ENCODE results near the gene COL4A4. TPM values are rescaled to one million over a fixed set of nuclear protein-coding genes. Genes with fewer than 3 reads are reported as not detected.

Gene COL4A4
- total and polyA plus RNA-seq, 4 experiments from 2014 or later, result 0.03 to 0.10 TPM; not detected in 2

DNA sequence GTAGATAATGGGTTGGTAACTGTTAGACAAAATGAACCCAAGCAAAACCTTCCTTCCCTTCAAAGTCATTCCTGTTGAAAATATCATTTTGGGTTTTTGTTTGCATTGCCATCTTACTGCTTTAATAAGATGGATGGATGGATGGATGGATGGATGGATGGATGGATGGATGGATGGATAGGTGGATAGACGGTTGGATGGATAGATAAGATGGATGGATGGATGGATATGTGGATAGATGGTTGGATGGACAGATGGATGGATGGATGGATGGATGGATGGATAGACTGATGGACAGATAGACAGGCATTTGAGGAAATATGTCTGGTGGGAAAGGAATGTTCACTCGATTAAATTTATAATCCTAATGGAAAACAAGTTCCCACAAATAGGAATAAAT, 133.2 kb downstream of the COL4A4 start:
- H3K4me1 Mint-ChIP-seq, result no peaks in the 10 kb centered on the region
- peaks cover 0 to 2% (median 0%) of the 10 kb centered on the region in 8 donors for H3K9me3 Mint-ChIP-seq
- ChIA-PET CTCF (ENCODE audit: partially characterized antibody) (no interaction called here), POLR2A (ENCODE audit: partially characterized antibody) (no interaction called here)
- Histone ChIP-seq H3K27me3 (ENCODE audit: insufficient read depth, low read length) (no peaks in the 10 kb centered on the region), H3K4me3 (ENCODE audit: low read length in 2 of 2) (no peak overlapping the region), H3K36me3 (ENCODE audit: insufficient read depth, low read length) (no peaks in the 10 kb centered on the region), H3K4me1 (ENCODE audit: insufficient read depth, low read length) (no peaks in the 10 kb centered on the region), H3K9me3 (ENCODE audit: control insufficient read depth in 1 of 2, low read length in 2 of 2) (no peaks in the 10 kb centered on the region), H3K27ac (ENCODE audit: low read depth, low read length) (no peak overlapping the region)
- no peak overlapping the region for H3K27ac Mint-ChIP-seq
- no peaks in the 10 kb centered on the region for H3K36me3 Mint-ChIP-seq
- intact Hi-C loops (cut with micrococcal nuclease), result no loop called here
- no peak overlapping the region for H3K4me3 Mint-ChIP-seq
- no peak for DNase-seq
- H3K27me3 Mint-ChIP-seq, result peaks cover 1 to 4% of the 10 kb centered on the region in 2 donors

GRCh38 chr2:227029426-227030105, 134.4 kb downstream of the COL4A4 start:
- intact Hi-C loops (cut with micrococcal nuclease), result no loop called here
- Mint-ChIP-seq H3K4me3 (no peak overlapping the region), H3K27me3 (peaks cover 1 to 2% of the 10 kb centered on the region in 2 donors), H3K36me3 (no peaks in the 10 kb centered on the region), H3K9me3 (peaks cover 0 to 2% (median 0%) of the 10 kb centered on the region in 8 donors), H3K27ac (no peak overlapping the region), H3K4me1 (no peaks in the 10 kb centered on the region)
- ChIA-PET POLR2A (ENCODE audit: partially characterized antibody) (no interaction called here), CTCF (ENCODE audit: partially characterized antibody) (no interaction called here)
- Histone ChIP-seq H3K4me1 (ENCODE audit: insufficient read depth, low read length) (no peaks in the 10 kb centered on the region), H3K4me3 (ENCODE audit: low read length in 2 of 2) (no peak overlapping the region), H3K27ac (ENCODE audit: low read depth, low read length) (no peak overlapping the region), H3K27me3 (ENCODE audit: insufficient read depth, low read length) (no peaks in the 10 kb centered on the region), H3K9me3 (ENCODE audit: control insufficient read depth in 1 of 2, low read length in 2 of 2) (no peaks in the 10 kb centered on the region), H3K36me3 (ENCODE audit: insufficient read depth, low read length) (no peaks in the 10 kb centered on the region)
- no peak for DNase-seq

DNA sequence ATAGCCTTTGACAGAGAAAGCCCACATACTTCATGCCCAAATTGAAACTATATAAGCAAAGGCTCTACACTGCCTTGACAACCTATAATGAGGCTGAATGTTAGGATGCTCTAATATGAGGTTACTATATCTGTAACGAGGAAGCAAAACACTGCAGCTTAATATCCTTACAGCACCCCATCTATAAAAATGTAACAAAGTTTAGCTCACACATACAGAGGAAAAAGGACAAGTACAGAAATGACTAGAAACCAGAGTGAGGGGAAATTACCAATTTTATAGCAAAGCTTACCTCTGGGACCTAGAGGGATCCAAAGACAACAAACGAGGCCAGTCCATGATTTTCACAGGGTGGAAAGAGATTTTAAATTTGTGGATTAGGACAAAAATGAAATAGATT, 138.5 kb downstream of the COL4A4 start:
- Mint-ChIP-seq H3K27me3 (peaks cover 1 to 5% of the 10 kb centered on the region in 2 donors), H3K36me3 (no peaks in the 10 kb centered on the region), H3K27ac (no peak overlapping the region), H3K4me1 (no peaks in the 10 kb centered on the region), H3K4me3 (no peak overlapping the region), H3K9me3 (peaks cover 0 to 2% (median 0%) of the 10 kb centered on the region in 8 donors)
- POLR2A ChIA-PET (ENCODE audit: partially characterized antibody), result no interaction called here
- no peaks in the 10 kb centered on the region for H3K4me1 ChIP-seq (ENCODE audit: insufficient read depth, low read length)
- CTCF ChIA-PET (ENCODE audit: partially characterized antibody), result interaction anchor here (0.8 kb wide), 1 partner anchor 8 kb away, joined by 3 read pairs; no protein-coding TSS in a partner anchor
- intact Hi-C loops (cut with micrococcal nuclease), result no loop called here
- no peak for DNase-seq
- H3K4me3 ChIP-seq (ENCODE audit: low read length in 2 of 2), result no peak overlapping the region
- no peaks in the 10 kb centered on the region for H3K36me3 ChIP-seq (ENCODE audit: insufficient read depth, low read length)
- no peaks in the 10 kb centered on the region for H3K27me3 ChIP-seq (ENCODE audit: insufficient read depth, low read length)
- no peak overlapping the region for H3K27ac ChIP-seq (ENCODE audit: low read depth, low read length)
- no peaks in the 10 kb centered on the region for H3K9me3 ChIP-seq (ENCODE audit: control insufficient read depth in 1 of 2, low read length in 2 of 2)

- Histone ChIP-seq H3K27ac (ENCODE audit: low read depth, low read length) (no peak overlapping the region), H3K36me3 (ENCODE audit: insufficient read depth, low read length) (no peaks in the 10 kb centered on the region), H3K4me1 (ENCODE audit: insufficient read depth, low read length) (no peaks in the 10 kb centered on the region), H3K9me3 (ENCODE audit: control insufficient read depth in 1 of 2, low read length in 2 of 2) (no peaks in the 10 kb centered on the region), H3K27me3 (ENCODE audit: insufficient read depth, low read length) (no peaks in the 10 kb centered on the region), H3K4me3 (ENCODE audit: low read length in 2 of 2) (no peak overlapping the region)
- peaks cover 0 to 4% (median 0%) of the 10 kb centered on the region in 8 donors for H3K9me3 Mint-ChIP-seq
- CTCF ChIA-PET (ENCODE audit: partially characterized antibody), result no interaction called here
- intact Hi-C loops (cut with micrococcal nuclease), result no loop called here
- H3K4me3 Mint-ChIP-seq, result no peak overlapping the region
- POLR2A ChIA-PET (ENCODE audit: partially characterized antibody), result no interaction called here
- H3K36me3 Mint-ChIP-seq, result no peaks in the 10 kb centered on the region
- no peak overlapping the region for H3K27ac Mint-ChIP-seq
- no peak for DNase-seq
- H3K4me1 Mint-ChIP-seq, result no peaks in the 10 kb centered on the region
- H3K27me3 Mint-ChIP-seq, result peaks cover 1 to 7% of the 10 kb centered on the region in 2 donors
These were observed 141.4 kb downstream of the COL4A4 start for GRCh38 chr2:227022608-227023007.

DNA sequence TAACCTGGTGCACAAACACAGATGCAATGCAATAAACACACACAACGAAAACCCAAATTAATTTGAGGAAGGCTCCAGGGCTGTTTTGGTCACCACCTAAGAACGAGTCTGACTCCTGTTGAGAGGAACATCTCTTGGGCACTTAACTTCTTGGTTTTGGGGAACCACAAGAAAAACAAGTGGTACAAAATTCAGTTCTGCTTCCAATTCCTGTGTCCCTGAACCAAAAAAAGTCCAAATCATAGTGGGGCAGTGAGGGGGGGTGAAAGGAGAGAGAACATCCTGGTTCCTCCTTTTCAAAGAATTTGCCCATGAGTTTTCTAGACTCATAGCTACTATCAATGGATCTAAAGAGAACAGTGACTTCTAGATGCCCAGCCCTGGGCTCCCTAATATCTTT, 143.6 kb downstream of the COL4A4 start:
- no peaks in the 10 kb centered on the region for H3K9me3 ChIP-seq (ENCODE audit: control insufficient read depth in 1 of 2, low read length in 2 of 2)
- intact Hi-C loops (cut with micrococcal nuclease), result no loop called here
- no peak overlapping the region for H3K27ac ChIP-seq (ENCODE audit: low read depth, low read length)
- ChIA-PET CTCF (ENCODE audit: partially characterized antibody) (no interaction called here), POLR2A (ENCODE audit: partially characterized antibody) (no interaction called here)
- H3K4me3 ChIP-seq (ENCODE audit: low read length in 2 of 2), result no peak overlapping the region
- DNase-seq, result no peak
- Mint-ChIP-seq H3K9me3 (peaks cover 0 to 4% (median 0%) of the 10 kb centered on the region in 8 donors), H3K27ac (no peak overlapping the region), H3K27me3 (peaks cover 1 to 7% of the 10 kb centered on the region in 2 donors), H3K4me1 (no peaks in the 10 kb centered on the region), H3K4me3 (no peak overlapping the region), H3K36me3 (no peaks in the 10 kb centered on the region)
- no peaks in the 10 kb centered on the region for H3K27me3 ChIP-seq (ENCODE audit: insufficient read depth, low read length)
- H3K36me3 ChIP-seq (ENCODE audit: insufficient read depth, low read length), result no peaks in the 10 kb centered on the region
- no peaks in the 10 kb centered on the region for H3K4me1 ChIP-seq (ENCODE audit: insufficient read depth, low read length)

DNA sequence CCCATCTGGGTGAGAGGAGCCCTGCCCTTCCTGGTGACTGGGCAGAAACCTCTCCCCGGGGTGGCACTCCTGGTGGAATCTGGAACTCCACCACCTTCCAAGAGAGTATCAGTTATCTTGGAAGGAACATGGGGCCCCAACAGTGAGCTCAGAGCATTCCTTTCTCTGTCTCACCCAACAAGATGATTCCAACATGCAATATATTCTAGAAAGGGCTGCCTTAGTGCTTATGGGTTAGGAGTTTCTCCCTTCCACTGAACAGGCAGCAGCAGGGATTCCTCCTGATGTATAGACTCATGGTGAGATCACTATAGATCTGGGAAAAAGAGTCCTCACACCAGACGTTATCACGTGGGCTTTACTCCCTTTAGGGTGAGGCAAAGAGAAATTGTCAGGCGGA, 147.1 kb downstream of the COL4A4 start:
- Mint-ChIP-seq H3K4me3 (no peak overlapping the region), H3K27ac (no peak overlapping the region), H3K4me1 (no peaks in the 10 kb centered on the region), H3K9me3 (peaks cover 0 to 4% (median 0%) of the 10 kb centered on the region in 8 donors), H3K27me3 (peaks cover 5 to 12% of the 10 kb centered on the region in 2 donors), H3K36me3 (no peaks in the 10 kb centered on the region)
- intact Hi-C loops (cut with micrococcal nuclease), result no loop called here
- no peak for DNase-seq
- Histone ChIP-seq H3K4me3 (ENCODE audit: low read length in 2 of 2) (no peak overlapping the region), H3K9me3 (ENCODE audit: control insufficient read depth in 1 of 2, low read length in 2 of 2) (no peaks in the 10 kb centered on the region), H3K4me1 (ENCODE audit: insufficient read depth, low read length) (no peaks in the 10 kb centered on the region), H3K36me3 (ENCODE audit: insufficient read depth, low read length) (no peaks in the 10 kb centered on the region), H3K27me3 (ENCODE audit: insufficient read depth, low read length) (no peaks in the 10 kb centered on the region), H3K27ac (ENCODE audit: low read depth, low read length) (no peak overlapping the region)
- ChIA-PET CTCF (ENCODE audit: partially characterized antibody) (no interaction called here), POLR2A (ENCODE audit: partially characterized antibody) (no interaction called here)

- intact Hi-C loops (cut with micrococcal nuclease), result no loop called here
- Mint-ChIP-seq H3K4me3 (no peak overlapping the region), H3K36me3 (no peaks in the 10 kb centered on the region), H3K4me1 (no peaks in the 10 kb centered on the region), H3K27ac (peak overlapping the region in 1 of 7 donors; percentile 47), H3K27me3 (peaks cover 5 to 9% of the 10 kb centered on the region in 2 donors), H3K9me3 (no peaks in the 10 kb centered on the region)
- ChIA-PET POLR2A (ENCODE audit: partially characterized antibody) (no interaction called here), CTCF (ENCODE audit: partially characterized antibody) (no interaction called here)
- Histone ChIP-seq H3K36me3 (ENCODE audit: insufficient read depth, low read length) (no peaks in the 10 kb centered on the region), H3K27me3 (ENCODE audit: insufficient read depth, low read length) (no peaks in the 10 kb centered on the region), H3K27ac (ENCODE audit: low read depth, low read length) (no peak overlapping the region), H3K4me1 (ENCODE audit: insufficient read depth, low read length) (no peaks in the 10 kb centered on the region), H3K9me3 (ENCODE audit: control insufficient read depth in 1 of 2, low read length in 2 of 2) (no peaks in the 10 kb centered on the region), H3K4me3 (ENCODE audit: low read length in 2 of 2) (no peak overlapping the region)
- DNase-seq, result no peak
These were observed 150.1 kb downstream of the COL4A4 start for GRCh38 chr2:227013881-227014280.

Measured in CD4-positive, alpha-beta memory T cell (primary cell).